Activated CD4-positive, alpha-beta T cell treated with anti-CD3 and anti-CD28 coated beads for 4 hours (primary cell): ENCODE data around the gene NRXN2.

ENCODE experiments used
- DNase-seq, 2 donors: peaks; one replicate each; pipeline ENCODE4 v3.0.0-alpha.2; 2020

Gene NRXN2

DNA sequence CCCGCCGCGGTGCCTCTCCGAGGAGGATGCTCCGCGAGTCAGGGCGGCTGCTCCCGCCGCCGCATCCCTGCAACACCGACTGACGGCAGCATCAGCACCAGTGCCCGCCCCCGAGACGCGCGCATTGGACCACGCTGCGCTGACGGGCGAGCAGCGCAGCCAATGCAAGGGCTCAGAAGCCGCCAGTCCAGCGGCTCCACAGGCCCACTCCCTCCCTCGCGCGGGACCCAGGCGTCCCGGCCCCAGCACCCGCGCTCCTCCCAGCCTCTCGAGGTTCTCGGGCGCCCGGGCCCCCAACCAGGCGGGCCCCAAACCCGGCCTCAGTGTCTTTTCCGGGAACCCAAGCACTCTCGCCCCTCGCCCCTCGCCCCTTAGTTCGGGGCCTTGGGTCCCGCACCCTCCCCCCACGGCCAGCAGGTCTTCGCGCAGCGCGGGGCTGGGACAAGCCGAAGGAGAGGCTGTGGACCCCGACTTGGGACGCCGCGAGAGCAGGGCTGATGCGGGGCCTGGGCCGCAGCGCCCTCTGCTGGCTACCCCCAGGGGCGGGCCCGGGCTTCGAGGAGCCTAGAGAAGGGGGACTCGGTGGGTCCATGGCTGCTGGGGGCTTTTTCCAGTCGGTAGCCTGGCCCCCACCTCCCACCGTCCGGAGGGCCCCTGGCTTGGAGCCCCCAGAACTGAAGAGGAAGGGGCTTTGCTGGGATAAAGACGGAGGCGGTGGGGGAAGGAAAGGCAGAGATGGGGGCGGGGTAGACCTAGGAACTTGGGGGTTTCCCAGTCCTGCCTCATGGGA lies at the start of gene NRXN2:
Gene NRXN2, minus strand, starts transcription at position 81 of the 790 bp plus-strand sequence. CDS start 9,498 bp downstream, outside the sequence.
- DNase-seq = peak; percentile 82

DNA sequence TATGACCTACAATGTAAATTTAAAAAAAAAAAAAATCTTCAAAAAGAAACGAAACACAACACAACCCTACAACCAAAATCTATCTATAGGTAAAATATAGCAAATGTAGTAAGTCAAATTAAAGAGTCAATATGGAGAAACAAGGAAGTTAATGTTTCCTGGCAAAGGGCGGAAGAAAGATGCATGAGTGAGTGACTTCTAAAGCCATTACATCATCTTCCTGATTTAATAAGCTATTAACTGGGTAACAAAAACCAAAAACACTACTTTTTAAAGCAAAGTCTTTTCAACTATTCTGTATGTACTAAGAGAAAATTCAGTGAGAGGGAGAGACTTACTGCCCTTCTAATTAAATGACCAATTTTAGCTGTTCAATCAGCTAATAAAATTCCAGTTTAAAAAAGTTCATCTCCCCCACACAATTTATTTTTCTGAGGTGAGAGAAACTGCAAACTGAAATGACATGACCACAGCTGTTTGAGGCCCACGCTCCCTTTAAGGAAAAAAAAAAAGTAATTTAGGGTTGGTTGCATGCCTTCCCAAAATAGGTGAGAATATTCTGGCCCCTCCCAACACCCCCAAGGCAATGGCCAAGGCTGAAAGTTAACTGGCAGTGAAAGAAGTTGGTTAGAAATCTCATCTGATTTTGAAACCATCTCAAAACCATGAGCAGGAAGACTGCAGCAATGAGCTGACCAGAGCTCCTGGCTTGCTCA lies 49.5 kb upstream of the NRXN2 start:
- DNase-seq = no peak

DNA sequence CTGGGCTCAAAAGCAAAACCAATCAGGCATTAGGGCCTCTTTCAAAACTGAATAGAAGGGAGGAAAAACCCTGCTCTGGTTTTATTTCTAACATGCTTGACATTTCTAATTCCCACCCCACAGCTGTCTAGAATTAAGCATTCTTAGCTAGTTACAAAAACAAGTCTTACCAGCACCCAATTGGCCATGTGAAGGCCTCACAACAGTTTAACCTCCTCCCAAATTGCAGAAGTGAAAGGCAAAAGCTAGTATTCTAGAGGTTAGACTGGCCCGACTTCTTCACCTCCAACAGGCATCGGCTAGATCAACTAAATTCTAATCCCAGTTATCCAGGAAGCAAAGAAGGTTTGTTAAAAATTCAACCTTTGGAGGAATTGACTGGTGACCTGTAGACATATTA lies 48.9 kb upstream of the NRXN2 start:
- no peak for DNase-seq

DNA sequence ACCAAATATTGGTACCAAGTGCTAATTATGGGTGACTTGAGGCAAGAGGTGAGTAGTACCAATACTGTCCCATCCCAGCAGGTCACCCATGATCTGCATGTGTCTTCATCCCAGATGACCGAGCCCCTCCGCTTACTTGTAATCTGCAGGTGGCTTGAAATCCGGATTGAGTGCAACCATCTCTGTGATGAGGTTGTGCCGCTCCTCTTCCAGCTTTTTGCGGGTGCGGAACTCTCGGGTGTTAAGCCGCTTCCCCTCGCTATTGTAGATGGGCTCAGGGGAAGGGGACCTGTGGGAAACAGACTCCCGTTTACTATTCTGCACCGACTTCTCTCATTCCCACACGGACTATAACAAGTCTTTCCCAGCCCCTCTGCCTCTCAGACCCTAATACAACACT lies 47.1 kb upstream of the NRXN2 start:
- no peak for DNase-seq

DNA sequence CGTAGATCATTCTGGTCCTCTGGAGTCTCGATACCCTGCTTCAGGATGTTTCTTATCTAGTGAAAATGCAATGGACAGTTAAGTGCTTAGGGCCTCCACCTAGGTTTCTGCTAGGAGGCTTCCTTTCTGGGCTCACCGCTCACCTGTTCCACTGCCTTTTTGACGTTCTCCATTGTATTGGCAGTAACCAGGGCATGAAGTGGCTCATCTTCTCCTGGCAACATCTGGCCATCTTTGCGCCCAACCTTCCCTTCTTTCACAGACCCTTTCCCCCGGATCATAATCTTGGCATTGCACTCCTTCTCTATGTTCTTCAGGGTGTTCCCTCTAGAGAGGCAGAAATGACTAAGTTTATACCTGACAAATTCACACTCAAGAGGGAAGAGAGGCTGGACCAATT lies 46.3 kb upstream of the NRXN2 start:
- DNase-seq = no peak

DNA sequence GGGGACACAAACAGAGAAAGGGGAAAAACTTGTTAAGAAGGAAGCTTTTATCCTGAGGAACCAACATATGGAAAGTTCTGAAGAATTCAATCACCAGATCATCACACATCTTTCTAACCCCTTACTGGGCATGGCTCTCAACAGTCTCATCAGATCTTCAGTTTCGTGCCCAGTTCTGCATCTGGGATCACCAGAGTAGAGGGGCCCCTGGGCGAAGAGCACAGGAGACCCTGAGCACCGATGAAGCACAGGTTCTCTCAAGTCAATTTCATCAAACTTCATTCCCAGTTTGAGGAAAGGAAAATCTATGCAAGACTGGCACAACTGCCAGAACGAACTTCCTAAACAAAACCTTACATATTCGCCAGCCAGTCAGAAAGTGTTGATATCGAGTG lies 45.3 kb upstream of the NRXN2 start:
- no peak for DNase-seq

DNA sequence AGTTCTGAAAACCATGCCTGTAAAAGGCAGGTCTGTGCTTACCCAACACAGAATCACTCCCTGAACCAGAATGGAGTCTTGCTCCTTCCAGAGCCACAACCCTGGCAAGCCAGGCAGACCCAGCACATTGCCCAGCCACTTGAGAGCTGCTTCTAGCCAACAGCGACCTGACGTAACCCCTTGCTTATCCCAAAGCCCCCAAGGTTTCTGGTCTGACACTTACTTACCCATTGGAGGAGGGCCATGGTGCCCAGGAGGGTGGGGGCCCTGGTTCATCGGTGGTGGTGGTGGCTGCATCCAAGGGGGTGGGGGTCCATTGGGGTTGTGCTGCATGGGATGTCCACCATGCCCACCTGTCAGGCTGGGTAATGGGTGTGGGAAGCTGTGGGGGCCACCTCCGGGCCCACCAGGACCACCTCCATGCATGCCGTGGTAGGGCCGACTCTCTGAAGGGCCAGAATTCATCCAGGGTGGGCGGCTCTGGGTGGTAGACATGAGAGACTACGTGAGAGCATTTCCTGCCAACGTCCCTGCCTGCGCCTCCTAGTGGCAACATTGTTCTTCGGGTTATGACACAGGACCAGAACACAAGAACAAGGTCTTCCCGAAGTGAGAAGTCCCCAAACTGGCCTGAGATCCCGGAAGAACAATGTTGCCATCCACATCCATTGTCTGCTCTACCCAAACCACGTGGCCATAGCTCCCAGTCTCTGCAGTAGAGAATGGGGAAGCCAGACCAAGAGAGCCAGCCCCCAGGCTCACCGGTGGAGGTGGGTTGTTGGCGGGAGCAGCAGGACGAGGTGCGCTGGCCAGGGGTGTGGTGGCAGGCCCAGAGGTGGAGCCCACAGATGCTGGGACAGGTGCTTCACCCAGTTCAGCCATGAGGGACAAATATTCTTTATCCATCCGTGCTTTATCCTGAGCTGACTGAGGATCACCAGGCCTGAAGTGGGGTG lies 44.6 kb upstream of the NRXN2 start:
- peak; percentile 82 to 84 for DNase-seq

DNA sequence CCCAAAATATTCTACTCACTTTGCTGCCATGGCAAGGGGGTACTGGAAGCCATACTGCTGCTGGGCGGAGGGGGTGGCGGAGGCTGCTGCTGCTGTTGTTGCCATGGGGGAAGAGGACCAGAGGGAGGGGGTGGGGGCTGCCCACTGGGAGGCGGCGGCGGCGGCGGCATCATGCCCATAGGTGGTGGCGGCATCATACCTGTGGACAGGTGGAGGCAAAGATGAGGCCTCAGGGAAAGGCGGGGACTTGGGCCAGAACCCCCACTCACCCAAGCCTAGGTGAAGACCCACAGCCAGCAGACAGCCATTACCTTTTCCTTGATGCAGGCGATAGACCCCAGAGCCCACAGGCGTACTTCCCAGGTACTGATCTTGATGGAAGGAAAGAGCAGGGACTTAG lies 43.9 kb upstream of the NRXN2 start:
- no peak for DNase-seq

DNA sequence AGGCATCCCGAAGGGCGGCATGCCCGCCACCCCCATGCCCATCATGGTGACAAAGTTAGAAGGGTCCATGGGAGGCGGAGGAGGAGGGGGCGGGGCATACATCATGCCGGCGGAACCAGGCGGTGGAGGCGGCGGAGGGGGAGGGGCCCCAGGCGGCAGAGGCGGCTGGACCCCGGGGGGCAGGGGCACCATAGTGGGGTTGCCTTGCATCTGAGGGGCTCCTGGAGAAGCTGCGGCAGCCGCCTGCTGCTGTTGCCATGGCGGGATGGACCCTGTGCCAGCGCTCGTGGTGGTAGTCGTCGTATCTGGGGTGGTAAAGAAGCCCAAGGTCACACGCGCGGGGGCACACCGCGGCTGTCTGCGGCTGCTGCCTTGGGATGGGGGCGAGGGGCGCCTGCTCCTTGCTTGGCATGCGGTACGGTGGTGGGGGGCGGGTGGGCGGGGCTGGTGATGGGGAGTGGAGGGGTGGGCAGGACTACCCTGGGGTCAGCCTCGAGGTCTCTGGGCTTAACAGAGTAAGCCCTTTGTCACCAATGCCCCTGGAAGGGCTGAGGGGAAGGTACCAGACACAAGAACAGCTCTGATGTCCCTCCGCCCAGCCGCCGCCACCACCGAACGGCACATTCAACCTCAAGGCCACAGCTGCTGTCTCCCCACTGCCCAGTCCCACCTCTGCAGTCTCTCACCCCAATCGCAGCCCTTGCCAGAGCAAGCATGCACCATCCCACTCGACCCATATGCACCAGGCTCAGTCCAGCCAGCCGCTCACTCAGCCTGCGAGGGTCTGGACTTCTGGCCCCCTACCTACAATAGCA lies 43.1 kb upstream of the NRXN2 start:
- DNase-seq = no peak

DNA sequence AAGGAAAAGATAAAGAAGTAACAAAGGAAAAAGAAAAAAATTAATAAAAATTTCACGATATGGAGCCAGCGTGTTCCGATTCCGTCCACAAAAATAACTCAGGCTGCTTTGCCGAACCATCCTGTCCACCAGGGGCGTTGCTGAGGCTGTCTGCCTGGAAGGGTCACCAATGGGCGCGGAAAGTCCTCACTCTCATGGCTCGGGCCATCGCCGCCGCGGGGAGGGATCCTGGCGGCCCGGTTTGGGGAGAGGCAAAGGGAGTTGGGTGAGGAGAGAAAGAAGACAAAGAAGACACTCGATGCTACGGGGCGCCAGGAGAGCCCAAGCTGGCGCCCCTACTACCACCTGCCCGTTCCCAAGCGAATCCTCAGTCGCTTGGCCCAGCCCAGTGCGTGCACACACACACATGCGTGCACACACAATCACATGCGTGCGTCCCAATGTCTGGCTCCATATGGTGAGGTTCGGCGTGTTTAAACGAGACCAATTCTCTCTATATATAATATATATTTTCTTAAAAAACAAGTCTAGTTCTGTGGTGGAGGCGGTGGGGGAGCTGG lies 42.4 kb upstream of the NRXN2 start:
- no peak for DNase-seq

DNA sequence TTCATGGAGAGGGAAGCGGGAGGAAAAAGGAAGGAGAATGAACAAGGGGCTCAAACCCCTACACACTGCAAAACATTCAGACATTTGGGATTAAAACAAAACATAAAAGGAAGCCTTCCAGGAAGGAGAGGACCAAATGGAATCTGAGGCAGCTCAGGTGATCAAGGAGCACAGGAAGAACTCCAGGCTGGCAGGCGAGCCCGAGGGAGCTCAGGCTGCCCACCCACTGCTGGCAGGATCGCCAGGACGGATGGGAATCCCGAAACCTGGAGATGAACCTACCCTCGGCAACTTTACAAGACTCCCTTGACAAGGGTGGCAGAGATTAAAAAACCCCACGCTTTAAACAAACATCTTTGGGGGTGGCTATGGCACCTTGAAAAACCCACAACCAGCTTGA lies 41.8 kb upstream of the NRXN2 start:
- DNase-seq = no peak

DNA sequence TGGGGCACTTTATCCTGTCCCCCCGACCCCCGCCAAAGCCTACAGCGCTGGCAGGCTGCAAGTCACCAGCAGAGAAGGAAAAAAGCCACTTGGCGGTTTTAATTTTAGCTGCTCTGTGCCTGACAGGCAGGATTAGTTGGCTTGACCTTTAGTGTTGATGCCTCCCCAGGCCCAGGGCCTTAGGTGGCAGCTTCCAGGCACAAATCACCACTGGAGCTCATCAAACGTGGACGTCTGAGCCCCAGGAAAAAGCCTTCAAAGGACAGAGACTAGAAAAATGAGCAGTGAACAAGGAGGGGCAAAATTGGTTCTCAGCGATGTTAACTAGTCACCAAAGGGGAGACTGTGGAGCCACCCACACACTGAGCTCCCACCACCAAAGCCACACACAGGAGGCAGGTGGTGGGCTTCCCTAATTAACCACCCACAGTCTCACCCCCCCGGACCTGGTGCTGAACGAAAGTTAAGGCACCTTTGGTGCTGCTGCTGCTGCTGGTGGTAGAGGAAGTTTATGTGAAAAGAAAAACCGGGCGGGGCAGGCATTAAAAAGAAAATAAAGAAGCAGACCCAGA lies 41.1 kb upstream of the NRXN2 start:
- peak; percentile 48 to 58 for DNase-seq

DNA sequence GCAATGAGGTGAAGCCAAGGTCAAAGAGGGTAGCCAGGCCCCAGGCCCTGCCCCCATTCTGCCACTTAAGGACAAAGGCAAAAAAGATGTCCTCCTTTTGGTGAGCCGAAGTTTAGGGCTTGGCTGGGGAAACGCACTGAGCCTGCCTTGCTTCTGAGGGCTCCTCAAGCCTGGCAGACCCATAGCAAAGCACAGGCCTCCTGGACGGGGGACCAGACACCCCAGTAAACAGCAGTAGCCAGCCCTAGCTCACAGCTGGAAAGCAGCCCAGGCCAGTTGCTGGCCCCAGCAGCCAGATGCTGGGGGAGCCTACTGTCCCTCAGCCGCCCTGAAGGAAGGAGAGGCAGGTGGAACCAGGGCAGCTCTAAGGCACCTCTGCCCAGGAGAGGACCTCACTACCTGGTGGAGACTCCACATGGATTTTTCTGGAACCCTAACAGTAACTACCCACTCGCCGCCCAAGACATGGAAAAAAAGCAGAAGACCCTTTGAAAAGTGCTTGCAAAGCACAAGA lies 40.6 kb upstream of the NRXN2 start:
- no peak for DNase-seq

DNA sequence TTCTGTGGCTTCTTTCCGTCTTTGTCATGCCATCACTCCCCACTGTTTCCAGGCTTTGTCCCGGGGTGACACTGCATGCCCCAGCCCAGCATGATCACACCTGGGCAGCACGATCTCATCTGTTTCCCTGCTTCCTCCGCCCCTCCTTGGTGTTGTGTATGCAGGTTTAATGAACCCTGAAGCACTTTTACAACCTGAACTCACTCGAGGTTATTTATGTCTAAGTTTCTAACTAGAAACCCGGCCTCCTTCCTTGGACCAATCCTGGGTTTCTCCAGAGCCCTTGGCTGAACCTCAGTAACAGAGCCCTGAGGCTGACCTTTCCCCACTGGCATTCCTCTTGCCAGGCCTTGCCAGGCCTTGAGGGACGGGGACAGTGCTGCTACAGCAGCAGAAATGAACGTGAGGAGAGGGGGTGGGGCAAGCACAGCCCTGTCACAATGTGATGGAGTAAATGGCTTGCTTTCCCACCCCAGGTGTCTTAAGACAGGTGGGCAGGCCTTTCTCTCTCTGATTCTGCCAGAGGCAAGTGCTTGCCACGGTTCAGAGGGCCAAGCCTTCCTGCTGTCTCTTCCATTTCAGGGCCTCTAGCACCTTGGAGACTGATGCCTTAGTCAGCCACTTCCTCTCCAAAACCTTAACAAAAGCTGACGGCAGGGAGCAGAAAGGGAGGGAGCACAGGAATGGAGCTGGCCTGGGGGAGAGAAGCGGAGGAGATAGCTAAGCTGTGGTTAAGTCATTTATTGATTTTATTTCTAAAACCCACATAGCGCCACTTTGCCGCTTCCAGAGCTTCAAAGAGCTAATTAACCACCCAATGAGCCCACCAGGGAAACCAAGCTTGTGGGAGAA lies 39.9 kb upstream of the NRXN2 start:
- no peak for DNase-seq

DNA sequence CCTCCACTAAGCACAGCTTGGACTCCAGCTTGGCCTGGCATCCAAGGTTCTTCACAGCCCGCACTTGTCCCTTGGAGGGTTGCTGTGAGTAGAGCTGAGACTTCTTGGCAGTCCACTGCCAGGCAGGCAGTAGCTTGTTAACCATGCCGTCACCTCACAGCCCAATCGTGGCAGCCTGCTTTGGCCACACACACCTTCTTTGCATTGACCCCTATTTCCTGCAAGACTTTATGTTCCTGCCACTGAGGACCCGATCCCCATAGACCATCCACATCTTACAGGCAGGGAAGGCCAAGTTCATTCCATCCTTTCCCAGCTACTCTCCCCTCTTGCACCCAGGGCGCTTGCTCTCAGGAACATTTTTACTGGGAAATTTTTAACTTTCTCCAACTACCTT lies 39.3 kb upstream of the NRXN2 start:
- DNase-seq = no peak

DNA sequence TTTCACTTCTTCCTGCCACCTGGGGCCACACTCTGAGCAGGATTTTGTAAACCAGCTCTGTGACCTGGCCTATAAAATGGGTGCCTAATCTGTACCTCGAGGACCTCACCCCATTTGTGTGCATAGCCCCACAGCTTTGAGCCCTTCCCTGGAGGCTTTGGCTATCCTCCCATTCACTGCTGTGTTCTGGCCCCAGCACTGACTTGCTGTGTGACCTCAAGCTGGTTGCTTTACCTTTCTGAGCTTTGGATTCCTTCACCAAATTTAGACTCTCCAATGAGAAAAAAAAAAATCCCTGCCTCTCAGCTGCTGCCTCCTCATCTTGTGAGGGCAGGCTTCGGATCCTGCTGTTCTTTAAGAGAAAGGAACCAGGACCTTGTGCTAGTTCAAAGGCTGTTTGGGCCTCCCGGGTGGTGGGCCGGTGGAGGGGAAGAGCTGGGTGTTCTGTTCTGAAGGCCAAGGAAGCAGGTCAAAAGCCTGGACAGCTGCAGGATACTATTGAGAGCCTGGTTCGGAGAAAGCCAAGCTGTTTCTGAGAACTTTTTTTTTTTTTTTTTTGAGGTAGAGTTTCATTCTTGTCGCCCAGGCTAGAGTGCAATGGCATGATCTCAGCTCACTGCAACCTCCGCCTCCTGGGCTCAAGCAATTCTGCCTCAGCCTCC lies 37.9 kb upstream of the NRXN2 start:
- no peak for DNase-seq

DNA sequence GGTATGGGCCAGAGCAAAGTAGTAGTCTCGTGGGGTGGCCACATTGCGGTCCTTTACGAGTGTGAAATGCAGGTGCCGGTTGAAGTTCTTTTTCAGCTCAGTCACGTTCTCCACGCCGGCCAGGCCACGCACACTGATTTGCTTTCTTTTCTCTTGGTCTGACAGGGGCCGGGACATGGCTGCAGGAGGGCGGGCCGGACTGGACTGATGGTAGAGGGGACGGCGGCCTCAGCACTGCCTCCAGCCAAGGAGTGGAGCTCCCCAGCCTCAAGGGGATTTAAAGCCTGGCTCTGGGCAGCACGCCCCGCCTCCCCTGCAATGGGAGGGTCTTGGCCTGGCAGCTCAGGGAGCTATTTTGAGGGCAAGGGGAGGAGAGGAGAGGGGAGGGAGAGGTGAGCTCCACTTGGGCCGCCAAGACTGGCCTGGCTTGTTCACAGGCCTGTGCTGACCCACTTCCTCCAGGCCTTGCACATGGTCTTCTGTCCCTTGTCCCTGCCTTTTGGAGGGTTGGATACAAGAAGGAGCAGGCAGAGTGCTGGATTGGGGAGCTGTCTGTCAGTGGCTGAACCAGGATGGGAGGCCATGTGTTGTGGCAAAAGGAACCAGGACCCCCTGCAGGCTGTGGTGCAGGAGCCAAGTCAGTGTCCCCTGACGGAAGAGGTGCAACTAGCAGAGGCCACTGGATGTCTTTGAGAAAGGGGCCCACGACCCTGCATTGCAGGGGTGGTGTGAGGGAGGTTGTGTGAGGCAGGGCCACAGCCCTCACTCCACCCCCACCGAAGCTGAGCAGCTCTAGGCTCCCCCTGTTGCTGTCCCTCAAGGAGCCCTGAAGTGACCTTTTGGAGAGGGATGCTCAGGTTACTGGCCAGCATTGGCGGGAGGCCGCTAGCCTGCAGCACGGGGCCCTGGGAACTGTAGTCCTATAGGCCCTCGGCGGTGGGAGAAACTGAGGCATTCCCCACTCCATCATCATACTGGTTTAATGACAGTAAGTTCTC lies 37.0 kb upstream of the NRXN2 start, which contains the start of gene PYGM:
Gene PYGM, minus strand, starts transcription at position 253 of the 998 bp plus-strand sequence. Its CDS starts 76 bp downstream, at position 177.
- DNase-seq = no peak

DNA sequence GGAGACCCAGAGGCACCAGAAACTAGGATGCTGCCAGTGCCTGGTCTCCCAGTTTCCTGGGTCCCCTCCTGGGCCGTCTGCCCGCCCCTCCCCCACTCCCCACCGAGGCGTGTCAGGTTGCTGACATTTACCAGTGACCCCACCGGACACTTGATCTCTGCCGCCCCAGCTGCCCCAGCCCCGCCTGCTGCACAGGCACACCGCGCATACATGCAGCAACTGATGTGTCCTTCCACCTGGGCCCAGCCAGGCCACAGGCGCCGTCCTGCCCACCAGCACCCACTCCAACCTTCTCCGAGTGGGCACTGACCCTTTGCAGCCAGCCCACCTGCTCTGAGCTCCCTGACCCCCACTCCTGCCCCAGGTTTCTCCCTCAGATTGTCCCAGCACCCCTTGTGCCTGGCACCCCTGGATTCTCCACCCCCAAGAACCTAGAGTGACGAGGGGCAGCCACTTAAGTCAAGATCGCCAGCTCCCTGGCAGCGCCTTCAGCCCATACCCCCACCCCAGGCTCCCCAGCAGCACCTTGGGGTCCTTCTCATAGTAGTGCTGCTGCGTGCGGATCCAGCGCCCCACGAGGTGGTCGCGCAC lies 36.2 kb upstream of the NRXN2 start:
- DNase-seq = no peak
